ENCODE measurements around the gene TAGLN2. TPM values are rescaled to one million over a fixed set of nuclear protein-coding genes. Genes with fewer than 3 reads are reported as not detected.

Gene TAGLN2
- total RNA-seq (2022; extraction: Qiagen RNA extraction), result 973 to 1,007 TPM (median 994 TPM) in 5 replicates

DNA sequence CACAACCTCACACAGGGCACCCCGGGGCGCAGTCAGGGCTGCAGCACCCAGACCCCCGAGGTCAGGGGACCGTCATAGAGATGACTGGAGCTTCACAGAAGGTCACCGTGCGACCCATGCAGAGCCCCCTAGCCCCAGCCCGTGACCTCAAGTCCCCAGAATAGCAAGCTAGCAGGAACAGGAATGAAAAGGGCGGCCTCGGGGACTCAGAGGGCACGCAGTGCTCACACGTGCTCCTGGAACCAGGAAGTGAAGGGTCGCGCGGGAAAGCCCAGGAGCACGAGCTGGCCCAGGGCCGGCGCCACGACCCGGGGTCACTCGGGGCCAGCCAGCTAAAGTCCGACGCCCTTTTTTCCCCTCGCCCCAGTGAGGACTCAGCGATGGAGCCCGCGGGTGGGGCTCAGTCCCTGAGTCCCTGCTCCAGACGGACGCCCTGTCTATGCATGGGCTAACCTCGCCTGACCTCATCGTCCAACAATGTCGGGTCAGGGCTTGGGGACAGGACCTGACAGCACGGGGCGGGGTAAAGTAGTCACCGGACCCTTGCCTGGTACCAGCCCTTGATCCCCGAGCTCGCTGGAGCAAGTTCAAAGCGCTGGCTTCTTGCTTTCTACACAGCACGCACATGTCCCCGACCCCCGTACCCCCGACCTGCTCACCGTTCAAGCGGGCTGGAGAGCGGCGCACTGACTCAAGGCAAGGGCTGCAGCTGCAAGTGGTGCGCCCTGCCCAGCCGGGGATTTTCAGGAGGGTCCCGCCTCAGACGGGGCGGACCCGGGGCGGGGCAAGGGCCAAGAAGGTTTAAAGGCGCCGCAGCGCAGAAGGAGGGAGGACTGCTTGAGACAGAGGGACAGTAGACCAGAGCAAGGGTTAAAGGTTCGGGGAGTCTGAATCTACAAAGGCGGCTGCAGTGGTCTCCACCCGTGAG is at the start of gene TAGLN2:
TSS of gene TAGLN2 (minus strand) at position 717 of the 928 bp plus-strand sequence. CDS start 4,998 bp downstream, outside the sequence.

GRCh38 chr1:159953536-159954515 is 28.5 kb upstream of the TAGLN2 start, which contains the start of gene SLAMF9:
Gene SLAMF9, minus strand, starts transcription at chr1:159954237. Its CDS starts 100 bp downstream, at chr1:159954137.

DNA sequence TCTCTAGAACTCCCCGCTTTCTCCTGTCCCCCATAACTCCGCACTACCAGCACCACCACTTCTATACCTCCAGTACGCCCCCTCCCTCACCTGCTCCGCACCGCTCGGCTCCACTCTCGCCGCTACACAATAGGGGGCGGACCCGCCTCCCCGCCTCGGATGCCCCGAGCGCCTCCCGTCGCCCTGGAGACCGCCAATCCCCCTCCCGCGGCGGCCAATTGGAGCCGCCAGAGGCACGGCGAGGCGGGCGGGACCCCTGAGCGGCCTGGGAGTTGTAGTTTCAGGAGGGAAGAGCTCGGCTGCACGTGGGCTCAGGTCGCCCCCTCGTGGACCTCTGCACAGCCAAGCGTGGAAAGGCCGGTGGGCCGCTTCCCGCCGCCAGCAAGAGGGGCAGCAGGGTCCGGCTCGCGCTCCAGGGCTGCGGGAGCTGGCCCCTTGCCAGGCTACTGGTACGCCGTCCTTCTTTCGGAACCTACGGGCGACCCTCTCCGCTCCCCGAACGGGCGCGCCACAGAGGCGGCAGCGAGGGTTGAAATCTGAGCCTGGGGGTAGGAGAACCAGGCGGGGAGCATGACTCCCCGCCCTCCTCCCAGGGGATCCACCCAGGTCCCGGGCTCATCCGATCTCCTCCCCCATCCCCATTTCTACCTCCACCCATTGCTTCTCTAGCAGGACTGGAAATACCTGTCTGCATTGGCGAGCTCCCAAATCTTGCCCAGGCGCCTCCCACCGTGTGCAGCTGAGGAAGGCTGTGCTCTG is 20.4 kb upstream of the TAGLN2 start, which contains the start of gene IGSF9:
TSS of gene IGSF9 (minus strand) at position 131 of the 759 bp plus-strand sequence. CDS start 2,159 bp downstream, outside the sequence.

GRCh38 chr1:159900086-159900680 is 25.1 kb downstream of the TAGLN2 start, which contains the start of gene CFAP45:
Gene CFAP45, minus strand, starts transcription at chr1:159900165. Its CDS starts 67 bp downstream, at chr1:159900098.

Other genes with a start within 250 kb of the TAGLN2 start
- gene CRP, start 210.9 kb downstream of the TAGLN2 start, total RNA-seq (2022; extraction: Qiagen RNA extraction), result not detected in 5 replicates
- 58.0 to 74.4 TPM (median 72.4 TPM) in 5 replicates for gene DUSP23, start 144.5 kb downstream of the TAGLN2 start, total RNA-seq (2022; extraction: Qiagen RNA extraction)
- gene FCRL6, start 123.1 kb downstream of the TAGLN2 start, total RNA-seq (2022; extraction: Qiagen RNA extraction), result not detected in 5 replicates
- 0.05 to 0.31 TPM (median 0.15 TPM) in 5 replicates for gene SLAMF8, start 98.6 kb downstream of the TAGLN2 start, total RNA-seq (2022; extraction: Qiagen RNA extraction)
- 0.06 to 0.11 TPM in 2 of 5 replicates, not detected in the others for gene VSIG8, start 62.9 kb downstream of the TAGLN2 start, total RNA-seq (2022; extraction: Qiagen RNA extraction)
- 0.53 to 0.80 TPM (median 0.75 TPM) in 5 replicates for gene CFAP45, start 25.3 kb downstream of the TAGLN2 start, total RNA-seq (2022; extraction: Qiagen RNA extraction)
- 0.14 to 0.21 TPM (median 0.19 TPM) in 5 replicates for gene IGSF9, start 20.1 kb upstream of the TAGLN2 start, total RNA-seq (2022; extraction: Qiagen RNA extraction)
- gene SLAMF9, start 28.7 kb upstream of the TAGLN2 start, total RNA-seq (2022; extraction: Qiagen RNA extraction), result 0.22 to 0.43 TPM (median 0.37 TPM) in 5 replicates
- gene PIGM, start 106.5 kb upstream of the TAGLN2 start, total RNA-seq (2022; extraction: Qiagen RNA extraction), result 4.0 to 4.9 TPM (median 4.5 TPM) in 5 replicates
- gene KCNJ10, start 144.7 kb upstream of the TAGLN2 start, total RNA-seq (2022; extraction: Qiagen RNA extraction), result not detected in 5 replicates
- gene KCNJ9, start 156.0 kb upstream of the TAGLN2 start, total RNA-seq (2022; extraction: Qiagen RNA extraction), result not detected in 5 replicates
- 5.7 to 9.9 TPM (median 8.8 TPM) in 5 replicates for gene IGSF8, start 173.1 kb upstream of the TAGLN2 start, total RNA-seq (2022; extraction: Qiagen RNA extraction)
- 0.05 to 0.19 TPM (median 0.08 TPM) in 5 replicates for gene ATP1A2, start 190.3 kb upstream of the TAGLN2 start, total RNA-seq (2022; extraction: Qiagen RNA extraction)
- gene ATP1A4, start 226.1 kb upstream of the TAGLN2 start, total RNA-seq (2022; extraction: Qiagen RNA extraction), result not detected in 5 replicates

Measured in A549 treated with dexamethasone at 1 μM for 4 hours (cell line).